ENCODE results near the gene PCGF2.

- no peak for TF ChIP-seq CTCF (conservative IDR thresholded peaks at IDR 0.05 in 1 of 2, IDR thresholded peaks at IDR 0.05 in 1 of 2; ENCODE audit: extremely low read depth in 1 of 2, insufficient read depth in 1 of 2, low read depth in 1 of 2, low read length in 2 of 2)
- TF ChIP-seq EZH2 (IDR thresholded peaks at IDR 0.05; ENCODE audit: borderline replicate concordance, low read length): no peak
Observed at GRCh38 chr17:38739305-38739704, 8.8 kb downstream of the PCGF2 start.

All from mammary epithelial cell (primary cell).